Astrocyte of the spinal cord (primary cell): ENCODE data around the gene POTEG.
"Not testable (repeated sequence)": the region's sequence is repeated elsewhere in the genome, so short reads cannot be mapped to it uniquely, and the experiment has no call there.

Experiments
- DNase-seq: peaks from one replicate; pipeline ENCODE4 v3.0.0; 2011; ENCODE audit warnings: low read depth, low spot score
- H3K4me3 ChIP-seq: 2 replicates; pipeline ENCODE4 v1.5.1; 2011; ENCODE audit warnings: low read depth, mild to moderate bottlenecking, low read length, moderate library complexity
- in situ Hi-C: cut with HindIII; loops from 2 replicates; pipeline ENCODE4 v1.10.0; 2017; ENCODE audit warnings: low sequenced_read_pairs

The POTEG gene

DNA sequence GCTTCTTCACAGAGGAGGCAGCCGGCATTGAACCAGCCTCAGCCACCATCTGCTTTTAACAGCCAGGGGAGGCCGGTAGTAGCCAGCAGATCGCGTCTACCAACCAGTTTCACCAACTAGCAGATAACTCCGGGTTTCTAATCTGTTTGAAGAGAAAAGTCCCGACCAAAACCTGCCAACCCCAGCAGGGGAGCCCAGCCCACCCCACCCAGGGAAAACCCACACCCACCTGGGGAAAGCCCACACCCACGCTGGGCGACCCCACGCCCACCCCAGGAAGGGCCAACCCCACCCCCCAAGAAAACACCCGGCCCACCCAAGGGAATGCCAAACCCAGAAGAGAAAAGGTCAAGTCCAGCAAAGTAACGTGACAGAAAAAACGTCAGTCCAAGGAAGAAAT is at the start of gene POTEG:
POTEG (minus strand) TSS at position 101 of the 400 bp plus-strand sequence; CDS start at position 49, 52 bp downstream.
- DNase-seq, H3K4me3 ChIP-seq, in situ Hi-C loops: not testable (repeated sequence)

GRCh38 chr14:19482093-19482492 is 48.0 kb upstream of the POTEG start:
- H3K4me3 ChIP-seq, DNase-seq, in situ Hi-C loops: not testable (repeated sequence)

GRCh38 chr14:19481421-19481820 is 47.3 kb upstream of the POTEG start:
- in situ Hi-C loops, H3K4me3 ChIP-seq: not testable (repeated sequence)

DNA sequence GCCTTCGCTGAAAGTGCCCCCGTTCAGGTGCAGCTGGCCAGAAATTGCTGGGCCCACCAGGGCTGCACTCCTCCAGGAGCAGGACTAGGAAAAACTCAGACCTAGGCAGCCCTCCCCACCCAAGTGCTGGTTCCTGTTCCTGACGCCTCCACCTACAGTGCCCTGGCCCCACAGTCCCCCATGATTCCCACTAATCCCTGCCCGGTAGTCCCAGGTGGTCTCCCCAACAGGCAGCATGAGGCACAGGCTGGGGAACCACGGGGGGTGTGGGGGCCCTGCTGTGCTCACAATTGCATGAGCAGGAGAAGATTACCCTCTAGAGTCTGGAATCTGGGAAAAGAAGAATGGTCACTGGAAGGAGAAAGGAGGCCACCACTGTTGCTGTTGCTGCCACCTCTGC is 46.4 kb upstream of the POTEG start:
- H3K4me3 ChIP-seq, in situ Hi-C loops, DNase-seq: not testable (repeated sequence)

More at GRCh38 chr14:19481421-19481820, 47.3 kb upstream of the POTEG start:
- not testable (repeated sequence) for DNase-seq

DNA sequence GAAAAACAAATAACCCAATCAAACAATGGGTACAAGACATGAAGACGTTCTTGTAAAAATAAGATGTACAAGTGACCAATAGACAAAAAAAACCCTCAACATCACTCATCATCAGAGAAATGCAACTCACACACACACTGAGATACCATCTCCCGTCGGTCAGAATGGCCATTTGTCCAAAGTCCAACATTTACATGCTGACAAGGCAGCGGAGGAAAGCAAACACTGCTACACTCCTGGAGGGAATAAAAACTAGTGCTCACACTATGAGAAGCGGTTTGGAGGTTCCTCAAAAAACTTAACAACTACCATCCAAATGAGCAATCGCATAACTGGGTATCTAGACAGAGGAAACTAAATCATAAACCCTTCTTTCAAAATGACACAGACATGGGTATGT is 11.6 kb upstream of the POTEG start:
- in situ Hi-C loops, DNase-seq, H3K4me3 ChIP-seq: not testable (repeated sequence)

GRCh38 chr14:19439826-19440225 is 5.7 kb upstream of the POTEG start:
- in situ Hi-C loops, H3K4me3 ChIP-seq, DNase-seq: not testable (repeated sequence)

- DNase-seq, H3K4me3 ChIP-seq, in situ Hi-C loops: not testable (repeated sequence)
Measured at GRCh38 chr14:19439219-19439618, 5.1 kb upstream of the POTEG start.

GRCh38 chr14:19437126-19437443 is 2.9 kb upstream of the POTEG start:
- in situ Hi-C loops, DNase-seq, H3K4me3 ChIP-seq: not testable (repeated sequence)

- DNase-seq, in situ Hi-C loops, H3K4me3 ChIP-seq: not testable (repeated sequence)
Measured at GRCh38 chr14:19436311-19437125, 2.4 kb upstream of the POTEG start.

- DNase-seq, in situ Hi-C loops: not testable (repeated sequence)
Measured at GRCh38 chr14:19435852-19436251, 1.7 kb upstream of the POTEG start.

GRCh38 chr14:19434891-19435290 is 750 bp upstream of the POTEG start:
- in situ Hi-C loops, DNase-seq, H3K4me3 ChIP-seq: not testable (repeated sequence)

More at GRCh38 chr14:19435852-19436251, 1.7 kb upstream of the POTEG start:
- H3K4me3 ChIP-seq, result not testable (repeated sequence)

DNA sequence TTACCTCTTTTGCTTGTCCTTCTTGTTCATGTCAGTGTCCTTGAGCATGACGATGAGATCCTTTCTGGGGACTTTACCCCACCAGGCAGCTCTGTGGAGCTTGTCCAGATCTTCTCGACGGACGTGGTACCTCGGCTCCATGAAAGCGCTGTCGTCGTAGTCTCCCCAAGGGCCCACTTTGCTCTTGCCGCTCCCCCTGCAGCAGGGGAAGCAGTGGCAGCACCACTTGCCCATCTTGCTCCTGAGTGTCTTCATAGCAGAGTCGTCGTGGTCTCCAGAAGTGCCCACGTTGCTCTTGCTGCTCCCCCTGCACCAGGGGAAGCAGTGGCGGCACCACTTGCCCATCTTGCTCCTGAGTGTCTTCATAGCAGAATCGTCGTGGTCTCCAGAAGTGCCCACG is 376 bp downstream of the POTEG start:
- DNase-seq, H3K4me3 ChIP-seq, in situ Hi-C loops: not testable (repeated sequence)

- not testable (repeated sequence) for DNase-seq
Measured at GRCh38 chr14:19408519-19408918, 25.6 kb downstream of the POTEG start.

DNA sequence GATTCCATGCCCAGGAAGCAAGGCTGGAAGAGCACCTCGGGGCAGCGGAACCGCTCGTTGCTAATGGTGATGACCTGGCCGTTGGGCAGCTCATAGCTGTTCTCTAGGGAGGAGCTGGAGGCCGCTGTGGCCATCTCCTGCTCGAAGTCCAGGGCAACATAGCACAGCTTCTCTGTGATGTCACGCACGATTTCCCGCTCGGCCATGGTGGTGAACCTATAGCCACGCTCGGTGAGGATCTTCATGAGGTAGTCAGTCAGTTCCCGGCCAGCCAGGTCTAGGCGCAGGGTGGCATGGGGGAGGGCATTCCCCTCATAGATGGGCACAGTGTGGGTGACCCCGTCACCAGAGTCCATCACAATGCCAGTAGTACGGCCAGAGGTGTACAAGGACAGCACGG is 32.0 kb downstream of the POTEG start:
- in situ Hi-C loops, H3K4me3 ChIP-seq, DNase-seq: not testable (repeated sequence)

More at GRCh38 chr14:19408519-19408918, 25.6 kb downstream of the POTEG start:
- H3K4me3 ChIP-seq, in situ Hi-C loops: not testable (repeated sequence)

DNA sequence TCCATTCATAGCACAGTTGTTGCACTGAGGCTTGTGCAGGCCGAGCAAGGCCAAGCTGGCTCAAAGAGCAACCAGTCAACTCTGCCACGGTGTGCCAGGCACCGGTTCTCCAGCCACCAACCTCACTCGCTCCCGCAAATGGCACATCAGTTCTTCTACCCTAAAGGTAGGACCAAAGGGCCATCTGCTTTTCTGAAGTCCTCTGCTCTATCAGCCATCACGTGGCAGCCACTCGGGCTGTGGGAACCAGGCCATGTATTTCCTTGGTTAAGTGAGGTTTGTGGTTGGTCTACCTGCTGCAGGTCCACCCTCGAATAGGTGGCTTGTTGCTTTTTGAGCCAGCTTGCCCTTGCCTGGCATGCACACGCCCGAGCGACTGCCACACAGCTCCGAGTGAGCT is 39.4 kb downstream of the POTEG start:
- H3K4me3 ChIP-seq, DNase-seq, in situ Hi-C loops: not testable (repeated sequence)

DNA sequence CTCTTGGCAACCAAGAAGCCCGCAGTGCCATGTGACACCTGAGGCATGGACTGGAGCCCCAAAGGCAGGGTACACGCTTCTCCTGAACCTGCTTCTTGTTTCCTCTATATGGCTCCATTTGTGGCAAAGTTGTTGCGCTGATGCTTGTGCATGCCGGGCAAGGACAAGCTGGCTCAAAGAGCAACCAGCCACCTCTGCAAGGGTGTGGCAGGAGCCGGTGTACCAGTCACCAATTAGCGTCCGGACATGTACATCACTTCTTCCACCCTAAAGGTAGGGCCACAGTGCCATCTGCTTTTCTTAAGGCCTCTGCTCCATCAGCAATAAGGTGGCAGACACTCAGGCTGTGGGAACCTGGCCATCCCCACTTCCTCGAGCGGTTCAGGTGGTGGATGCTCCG is 43.9 kb downstream of the POTEG start:
- H3K4me3 ChIP-seq, in situ Hi-C loops, DNase-seq: not testable (repeated sequence)

- DNase-seq, in situ Hi-C loops, H3K4me3 ChIP-seq: not testable (repeated sequence)
Measured at GRCh38 chr14:19388741-19389140, 45.4 kb downstream of the POTEG start.

GRCh38 chr14:19386996-19387395 is 47.1 kb downstream of the POTEG start:
- H3K4me3 ChIP-seq, in situ Hi-C loops, DNase-seq: not testable (repeated sequence)
